GM12875 (cell line): ENCODE measurements around the gene OTUD4.

Experiments
- H3K4me3 ChIP-seq: one replicate; pipeline ENCODE4 v1.5.1; 2011; ENCODE audit warnings: low read depth, low read length, control low read depth
- TF ChIP-seq, protein P1 (sequence below): IDR thresholded peaks from 2 replicates; pipeline ENCODE4 v1.5.1; 2011; ENCODE audit warnings: low read depth, mild to moderate bottlenecking, control low read depth, inconsistent platforms, low read length, moderate library complexity, borderline replicate concordance; ENCODE audit not compliant: insufficient read depth

Gene OTUD4

DNA sequence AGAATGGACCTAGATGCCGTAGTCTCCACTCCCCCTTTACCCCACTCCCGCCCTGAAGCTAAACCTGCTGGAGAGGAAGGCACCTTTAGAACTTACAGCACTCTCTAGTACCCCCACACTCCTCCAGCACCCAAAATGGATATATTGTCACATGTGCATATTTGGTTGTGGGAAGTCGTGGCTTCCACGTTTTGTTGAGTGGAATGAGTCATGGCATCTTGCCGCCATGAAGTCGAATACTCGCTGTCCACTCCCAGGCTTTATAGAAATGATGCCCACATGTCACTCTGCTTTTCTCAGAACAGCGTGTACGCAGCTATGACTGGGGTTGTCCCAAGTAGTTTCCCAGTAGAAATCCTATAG is 81.7 kb downstream of the OTUD4 start:
- TF ChIP-seq, protein P1, sequence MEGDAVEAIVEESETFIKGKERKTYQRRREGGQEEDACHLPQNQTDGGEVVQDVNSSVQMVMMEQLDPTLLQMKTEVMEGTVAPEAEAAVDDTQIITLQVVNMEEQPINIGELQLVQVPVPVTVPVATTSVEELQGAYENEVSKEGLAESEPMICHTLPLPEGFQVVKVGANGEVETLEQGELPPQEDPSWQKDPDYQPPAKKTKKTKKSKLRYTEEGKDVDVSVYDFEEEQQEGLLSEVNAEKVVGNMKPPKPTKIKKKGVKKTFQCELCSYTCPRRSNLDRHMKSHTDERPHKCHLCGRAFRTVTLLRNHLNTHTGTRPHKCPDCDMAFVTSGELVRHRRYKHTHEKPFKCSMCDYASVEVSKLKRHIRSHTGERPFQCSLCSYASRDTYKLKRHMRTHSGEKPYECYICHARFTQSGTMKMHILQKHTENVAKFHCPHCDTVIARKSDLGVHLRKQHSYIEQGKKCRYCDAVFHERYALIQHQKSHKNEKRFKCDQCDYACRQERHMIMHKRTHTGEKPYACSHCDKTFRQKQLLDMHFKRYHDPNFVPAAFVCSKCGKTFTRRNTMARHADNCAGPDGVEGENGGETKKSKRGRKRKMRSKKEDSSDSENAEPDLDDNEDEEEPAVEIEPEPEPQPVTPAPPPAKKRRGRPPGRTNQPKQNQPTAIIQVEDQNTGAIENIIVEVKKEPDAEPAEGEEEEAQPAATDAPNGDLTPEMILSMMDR: no peak
- H3K4me3 ChIP-seq: peak overlapping the region; percentile 88

DNA sequence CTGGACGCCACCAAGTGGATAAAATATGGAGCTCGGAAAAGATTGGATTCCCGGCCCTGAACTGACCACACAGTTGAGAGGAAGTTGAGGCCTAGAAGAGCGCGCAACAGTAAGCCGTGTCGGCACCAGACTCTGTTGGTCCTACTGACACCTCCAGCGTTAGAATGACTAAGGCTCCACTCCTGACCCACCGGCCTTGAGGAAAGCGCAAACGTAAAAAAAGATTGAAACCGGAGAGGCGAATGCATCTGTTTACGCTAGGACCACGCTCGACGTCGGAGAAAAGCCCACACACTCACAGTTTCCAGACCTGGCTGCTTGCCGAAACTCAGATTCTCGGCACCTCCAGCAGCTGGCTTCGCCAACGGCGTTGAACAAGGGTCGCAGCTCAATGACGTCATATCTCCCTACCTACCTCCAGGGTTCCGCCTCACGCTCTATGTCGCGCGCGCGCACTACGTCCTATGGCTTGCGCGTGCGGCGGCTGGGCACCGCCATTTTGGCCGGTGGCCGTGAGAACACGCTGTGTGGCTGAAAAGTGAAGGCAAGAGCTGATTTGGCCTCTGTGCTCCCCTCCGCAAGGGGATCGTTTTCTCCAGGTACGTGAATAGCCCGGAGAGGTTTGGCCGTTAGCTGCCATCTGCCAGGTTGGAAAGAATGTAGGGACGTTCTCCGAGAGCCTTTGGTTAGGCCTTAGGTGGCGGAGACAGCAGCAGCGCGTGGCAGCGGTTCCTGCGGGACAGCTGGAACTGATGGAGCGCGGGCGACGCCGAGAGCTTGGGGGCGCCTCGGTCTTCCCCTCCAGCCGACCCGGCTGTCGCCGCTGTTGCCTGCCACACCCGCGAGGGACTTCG is 82.3 kb downstream of the OTUD4 start, which contains the start of the genes ABCE1 and ANAPC10:
TSS of gene ABCE1 (plus strand) at position 491 of the 854 bp plus-strand sequence. CDS start 6,102 bp downstream, outside the sequence.
TSS of gene ANAPC10 (minus strand) at position 376 of the 854 bp plus-strand sequence. CDS start 2,097 bp downstream, outside the sequence.
- TF ChIP-seq, protein P1: no peak
- peak within 1 kb of the TSS; percentile 88 for H3K4me3 ChIP-seq

DNA sequence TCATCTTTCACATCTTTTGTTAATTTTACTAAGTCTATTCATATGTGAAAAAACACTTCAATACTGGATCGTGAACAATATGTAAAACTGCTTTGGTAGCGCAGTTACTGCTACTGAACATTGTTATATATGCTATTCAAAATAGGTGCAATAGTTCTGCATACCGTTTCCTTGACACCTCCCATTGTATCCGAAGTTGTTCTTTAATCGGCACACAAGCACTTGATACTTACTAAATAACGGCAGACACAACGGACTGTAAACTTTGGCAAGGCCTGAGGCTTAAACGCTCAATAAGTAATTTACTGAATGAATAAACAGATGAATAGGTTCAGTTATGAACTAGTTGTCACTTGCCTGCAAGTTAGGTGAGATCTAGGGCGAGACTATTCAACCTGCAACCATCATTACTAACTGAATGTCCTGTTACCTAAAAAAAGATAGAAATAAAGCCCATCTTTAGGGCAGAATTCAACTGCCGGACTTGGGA is 83.0 kb downstream of the OTUD4 start:
- TF ChIP-seq, protein P1: no peak
- H3K4me3 ChIP-seq: peak overlapping the region; percentile 88

DNA sequence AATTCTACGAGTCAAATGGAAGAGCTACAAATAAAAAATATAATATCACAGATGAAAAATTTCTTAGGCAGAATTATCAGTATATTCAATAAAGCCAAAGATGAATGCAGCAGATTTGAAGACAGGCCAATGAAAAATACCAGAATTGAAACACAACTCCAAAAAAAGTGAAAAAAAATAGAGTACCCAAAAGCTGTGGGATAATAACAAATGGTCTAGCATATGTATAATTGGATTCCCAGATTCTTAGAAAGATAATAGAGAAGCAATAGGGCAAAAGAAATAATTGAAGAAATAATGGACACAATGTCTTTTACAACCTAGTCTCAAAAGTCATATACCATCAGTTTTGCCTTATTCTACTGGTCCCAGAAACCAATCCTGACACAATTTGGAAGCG is 86.8 kb downstream of the OTUD4 start:
- TF ChIP-seq, protein P1: no peak
- no peak overlapping the region for H3K4me3 ChIP-seq

DNA sequence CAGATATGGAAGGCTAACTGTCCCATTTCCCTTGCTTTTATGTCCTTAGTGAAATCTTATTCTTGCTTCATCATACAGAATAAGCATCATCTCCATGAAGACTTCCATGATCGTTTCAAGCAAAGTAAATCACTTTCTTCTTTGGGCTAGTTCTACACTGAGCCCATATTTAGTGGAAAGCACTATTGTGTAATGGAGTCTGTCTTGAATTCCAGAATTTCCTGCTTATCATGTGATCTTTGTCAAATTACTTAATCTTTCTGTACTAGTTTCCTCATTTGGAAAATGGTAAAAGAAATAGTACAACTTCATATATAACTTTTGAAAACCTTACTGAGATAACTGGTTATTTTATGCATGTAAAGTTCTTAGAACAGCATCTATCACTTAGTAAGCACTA is 90.0 kb downstream of the OTUD4 start:
- H3K4me3 ChIP-seq: no peak overlapping the region
- TF ChIP-seq, protein P1: no peak

DNA sequence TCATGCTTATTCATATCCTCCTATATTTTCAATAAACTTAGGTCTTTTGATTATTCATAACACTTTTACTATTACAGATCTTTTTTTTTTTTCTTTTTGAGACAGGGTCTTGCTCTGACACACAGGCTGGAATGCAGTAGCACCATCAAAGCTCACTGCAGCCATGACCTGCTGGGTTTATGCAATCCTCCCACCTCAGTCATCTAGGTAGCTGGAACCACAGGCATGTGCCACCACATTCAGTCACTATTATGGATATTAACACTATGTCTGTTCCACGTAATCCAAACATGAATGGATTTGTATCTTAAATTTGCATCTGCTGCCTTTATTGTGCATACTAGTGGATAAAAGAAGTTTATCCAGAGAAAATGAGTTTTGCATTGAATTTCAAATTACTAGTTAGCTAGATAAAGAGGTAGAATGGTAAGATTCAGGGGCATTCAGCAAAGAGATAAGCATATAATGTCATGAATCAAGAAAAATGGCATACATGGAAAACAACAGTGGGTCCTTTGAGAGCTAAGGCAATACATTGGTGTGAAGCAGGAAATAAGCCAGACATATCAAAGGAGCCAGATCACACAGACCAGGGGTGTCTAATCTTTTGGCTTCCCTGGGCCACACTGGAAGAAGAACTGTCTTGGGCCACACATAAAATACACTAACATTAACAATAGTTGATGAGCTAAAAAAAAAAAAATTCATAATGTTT is 96.3 kb downstream of the OTUD4 start:
- TF ChIP-seq, protein P1: no peak

More for the DNA sequence above, 96.3 kb downstream of the OTUD4 start:
- no peak overlapping the region for H3K4me3 ChIP-seq
